GM19351 (cell line): Measurements from ENCODE around the gene PDHA1.

Experiments used
- ATAC-seq: cut with Tn5 transposase; IDR thresholded peaks from one replicate; pipeline ENCODE4 v1.9.1; 2021; ENCODE audit warnings: mild to moderate bottlenecking, moderate library complexity; ENCODE audit not compliant: unreplicated experiment

PDHA1 gene

DNA sequence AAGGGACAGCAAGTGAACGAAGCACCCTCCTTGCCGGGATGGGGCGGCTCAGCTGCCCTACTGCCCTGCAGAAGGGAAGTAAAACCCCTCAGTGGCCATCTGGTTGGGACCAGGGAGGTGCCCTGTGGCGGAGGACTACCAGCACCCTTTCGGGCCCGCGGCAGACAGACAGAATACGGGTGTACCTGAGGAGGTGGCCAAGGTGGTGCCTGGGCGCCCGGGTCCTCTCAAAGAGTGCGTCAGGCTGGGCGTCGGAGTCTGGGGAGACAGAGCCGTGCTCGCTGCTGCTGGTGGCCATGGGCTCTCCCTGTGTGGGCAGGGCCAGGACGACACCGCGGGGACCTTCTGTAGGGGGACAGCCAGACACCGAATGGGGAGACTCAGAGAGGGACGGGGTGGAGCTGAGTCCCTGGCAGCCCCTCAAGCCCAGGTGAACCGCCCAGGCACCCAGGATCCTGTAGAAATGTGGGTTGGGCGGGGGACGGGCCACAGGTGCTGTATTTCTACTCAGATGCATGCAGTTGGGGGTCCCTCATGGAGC lies 29.7 kb downstream of the PDHA1 start:
- ATAC-seq: no peak

GRCh38 chrX:19375546-19375945 lies 31.8 kb downstream of the PDHA1 start:
- no peak for ATAC-seq

DNA sequence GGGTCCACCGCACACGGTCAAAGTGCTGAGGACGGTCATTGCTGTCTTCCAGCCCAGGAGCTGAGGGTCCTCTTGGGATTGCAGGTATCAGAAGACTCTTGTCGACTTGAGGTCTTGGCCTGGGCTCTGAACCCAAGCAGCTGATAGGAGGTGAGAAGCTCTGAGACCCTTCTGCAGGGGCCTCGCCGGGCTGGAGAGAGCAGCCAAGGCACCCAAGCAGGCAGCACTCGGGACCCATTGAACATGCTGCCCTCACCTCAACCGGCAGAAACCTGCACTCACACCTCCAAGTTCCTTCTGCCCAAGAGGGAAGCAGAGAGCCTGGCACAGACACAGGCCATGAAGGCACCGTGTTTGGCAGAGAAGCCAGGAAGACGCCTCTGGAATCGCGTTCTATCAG lies 34.1 kb downstream of the PDHA1 start:
- ATAC-seq: no peak

GRCh38 chrX:19381326-19381725 lies 37.6 kb downstream of the PDHA1 start:
- ATAC-seq: no peak

DNA sequence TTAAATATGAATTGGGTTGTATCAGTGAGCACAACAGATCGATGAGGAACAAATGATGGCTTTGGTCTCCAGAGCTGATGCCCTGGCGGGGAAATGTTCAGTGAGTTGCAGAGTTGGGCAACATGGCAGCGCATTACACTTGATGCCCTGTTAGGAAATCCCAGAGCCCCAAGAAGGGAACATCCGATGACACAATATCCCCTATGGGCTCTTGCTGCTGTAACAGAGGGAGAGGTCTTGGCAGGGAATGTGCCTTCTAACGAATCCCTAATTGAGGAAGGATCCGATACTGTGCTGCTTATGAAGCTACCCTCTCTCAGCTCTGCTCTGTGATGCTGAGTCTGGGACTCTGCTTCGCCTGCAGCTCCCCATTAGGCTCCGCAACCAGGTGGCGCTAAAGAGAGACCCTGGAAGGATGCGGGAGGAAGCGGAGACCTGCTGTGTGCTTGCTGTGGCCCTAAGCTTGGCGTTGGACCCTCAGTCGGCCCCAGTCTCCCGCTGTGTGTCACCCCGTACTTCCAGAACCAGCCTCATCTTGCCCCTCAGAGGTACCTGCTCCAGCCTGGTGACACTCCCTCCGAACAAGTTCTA lies 38.9 kb downstream of the PDHA1 start:
- ATAC-seq: peak; percentile 70

DNA sequence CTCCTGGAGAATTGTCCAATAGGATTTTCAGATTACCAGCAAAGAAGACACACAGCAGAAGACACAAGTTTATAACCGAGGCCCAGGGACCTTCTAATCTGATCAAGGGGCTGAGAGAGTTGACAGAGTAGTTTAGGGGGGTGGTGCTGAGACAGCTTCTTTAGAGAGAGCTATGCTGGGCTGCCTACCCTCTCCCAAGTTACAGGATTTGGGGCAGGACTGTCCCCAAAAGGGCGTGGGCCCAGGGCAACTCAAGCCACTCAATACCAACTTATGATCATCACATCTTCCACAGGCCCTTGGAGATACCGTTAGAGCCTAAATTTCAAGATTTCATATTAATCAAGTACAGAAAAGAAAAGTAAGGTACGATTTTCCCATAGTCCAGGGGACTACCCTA lies 43.0 kb downstream of the PDHA1 start:
- ATAC-seq: no peak

DNA sequence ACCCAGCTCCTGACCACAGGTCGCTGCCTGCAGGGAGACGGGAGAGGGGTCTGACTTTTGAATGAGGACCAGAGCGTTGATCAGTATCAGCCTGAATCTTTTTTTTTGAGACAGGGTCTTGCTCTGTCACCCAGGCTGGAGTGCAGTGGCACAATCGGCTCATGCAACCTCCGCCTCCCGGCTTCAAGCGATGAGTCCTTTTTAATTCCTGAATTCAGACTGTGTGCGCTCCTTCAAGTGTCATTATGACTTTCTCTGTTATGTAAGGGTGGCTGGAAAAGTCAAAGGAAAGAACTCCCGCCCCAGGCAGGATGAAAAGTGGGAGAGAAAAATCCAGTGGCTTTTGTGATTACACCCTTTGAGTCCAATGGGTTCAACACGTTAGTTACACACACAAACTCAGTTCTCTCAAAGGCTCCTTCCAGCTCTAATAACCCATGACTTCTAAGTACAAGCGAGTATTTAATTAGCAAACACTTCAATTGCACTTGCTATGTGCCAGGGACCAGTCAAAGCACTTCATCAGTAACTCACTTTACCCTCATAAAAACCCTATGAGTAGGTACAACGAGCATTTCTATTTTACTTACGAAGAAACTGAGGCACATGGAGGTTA lies 44.4 kb downstream of the PDHA1 start:
- no peak for ATAC-seq

GRCh38 chrX:19388741-19389140 lies 45.0 kb downstream of the PDHA1 start:
- no peak for ATAC-seq

DNA sequence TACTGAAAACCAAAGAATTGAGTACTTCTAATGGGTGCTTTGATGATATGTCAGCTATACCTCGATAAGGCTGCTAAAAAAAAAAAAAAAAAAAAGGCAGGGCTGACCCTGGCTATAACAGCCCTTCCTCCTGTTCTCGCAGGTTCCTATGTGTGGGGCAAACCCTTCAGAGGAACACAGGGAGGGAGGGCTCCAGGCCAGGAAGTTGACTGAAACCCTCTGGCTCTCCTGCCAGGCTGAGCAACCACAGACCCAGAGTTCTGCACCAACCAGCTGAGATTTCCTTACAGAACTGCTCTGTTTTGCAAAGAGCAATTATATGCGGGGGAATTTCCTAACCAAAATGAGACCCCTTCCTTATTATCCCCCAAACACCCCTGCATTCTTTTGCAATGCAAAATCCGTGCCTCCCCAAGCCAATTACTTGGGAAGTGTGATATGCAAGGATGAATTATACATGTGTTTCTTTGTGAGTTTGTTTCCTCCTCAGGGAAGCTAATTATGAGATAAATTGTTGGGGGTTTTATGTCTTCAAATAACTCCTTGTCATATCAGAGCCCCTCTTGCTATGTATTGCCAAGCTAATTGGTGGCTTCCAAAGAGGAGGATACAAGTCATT lies 45.6 kb downstream of the PDHA1 start:
- ATAC-seq: no peak

- no peak for ATAC-seq
These were observed 48.4 kb downstream of the PDHA1 start for GRCh38 chrX:19392078-19392477.

- ATAC-seq: no peak
These were observed 49.0 kb downstream of the PDHA1 start for GRCh38 chrX:19392703-19393102.

GRCh38 chrX:19403696-19404095 lies 60.0 kb downstream of the PDHA1 start:
- ATAC-seq: no peak

DNA sequence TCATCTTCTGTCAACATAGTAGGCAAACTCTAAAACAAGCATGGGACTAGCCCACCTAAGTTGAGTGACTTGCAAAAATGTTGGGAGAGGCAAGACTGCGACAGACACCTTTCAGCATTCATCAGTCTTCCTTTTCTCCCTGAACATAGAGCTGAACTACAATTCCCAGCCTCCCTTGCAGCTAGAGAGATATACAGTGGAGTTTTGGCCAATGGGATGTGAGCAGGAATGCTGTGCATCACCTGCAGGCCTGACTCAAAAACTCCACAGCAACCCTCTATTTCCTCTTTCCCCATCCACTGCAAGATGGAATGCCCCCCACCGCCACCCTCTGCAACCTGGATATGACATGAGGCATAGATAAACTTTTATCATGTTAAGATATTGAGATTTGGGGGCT lies 66.5 kb downstream of the PDHA1 start:
- no peak for ATAC-seq
